Dendritic cell treated with granulocyte-macrophage colony-stimulating factor and Interleukin-4, amounts not matched to agents 40 ng/mL and 50 ng/mL, for 4 days (primary cell): ENCODE data around the gene PSD4.

ENCODE experiments used
- H3K27ac Mint-ChIP-seq: one replicate; pipeline ENCODE4 v1.8.0; 2022; ENCODE audit warnings: mild to moderate bottlenecking, mixed read lengths
- H3K27me3 Mint-ChIP-seq: one replicate; pipeline ENCODE4 v1.8.0; 2022; ENCODE audit warnings: mild to moderate bottlenecking, mixed read lengths
- H3K36me3 Mint-ChIP-seq: one replicate; pipeline ENCODE4 v1.8.0; 2022; ENCODE audit warnings: low read depth, mixed read lengths
- H3K4me1 Mint-ChIP-seq: one replicate; pipeline ENCODE4 v1.8.0; 2022; ENCODE audit warnings: low read depth, mixed read lengths
- H3K4me3 Mint-ChIP-seq: one replicate; pipeline ENCODE4 v1.8.0; 2022; ENCODE audit warnings: mild to moderate bottlenecking, moderate library complexity, mixed read lengths
- H3K9me3 Mint-ChIP-seq: one replicate; pipeline ENCODE4 v1.8.0; 2022; ENCODE audit warnings: mixed read lengths
- intact Hi-C: fragments of 100-400 bp; cut with micrococcal nuclease; formaldehyde crosslinking; loops from one replicate; pipeline ENCODE4 v1.15.0; 2022

The PSD4 gene

GRCh38 chr2:113157118-113157896, 16.5 kb upstream of the PSD4 start:
- peaks cover 9% of the 10 kb centered on the region for H3K4me1 Mint-ChIP-seq
- H3K36me3 Mint-ChIP-seq: no peaks in the 10 kb centered on the region
- H3K27me3 Mint-ChIP-seq: peaks cover 22% of the 10 kb centered on the region
- H3K9me3 Mint-ChIP-seq: no peaks in the 10 kb centered on the region
- intact Hi-C loops: no loop called here
- no peak overlapping the region for H3K27ac Mint-ChIP-seq
- peak overlapping the region; percentile 75 for H3K4me3 Mint-ChIP-seq

- Mint-ChIP-seq H3K27ac (no peak overlapping the region), H3K36me3 (no peaks in the 10 kb centered on the region), H3K9me3 (no peaks in the 10 kb centered on the region), H3K4me3 (peak overlapping the region; percentile 75), H3K4me1 (peaks cover 9% of the 10 kb centered on the region), H3K27me3 (peaks cover 22% of the 10 kb centered on the region)
- intact Hi-C loops: no loop called here
Measured at GRCh38 chr2:113157897-113158753, 15.6 kb upstream of the PSD4 start.

- H3K9me3 Mint-ChIP-seq: no peaks in the 10 kb centered on the region
- no peak overlapping the region for H3K27ac Mint-ChIP-seq
- intact Hi-C loops: no loop called here
- peaks cover 22% of the 10 kb centered on the region for H3K27me3 Mint-ChIP-seq
- no peak overlapping the region for H3K4me3 Mint-ChIP-seq
- no peaks in the 10 kb centered on the region for H3K36me3 Mint-ChIP-seq
- peaks cover 10% of the 10 kb centered on the region for H3K4me1 Mint-ChIP-seq
Measured at GRCh38 chr2:113158884-113159553, 14.8 kb upstream of the PSD4 start.

GRCh38 chr2:113160248-113160647, 13.5 kb upstream of the PSD4 start:
- H3K4me1 Mint-ChIP-seq: peaks cover 15% of the 10 kb centered on the region
- no peak overlapping the region for H3K27ac Mint-ChIP-seq
- no peaks in the 10 kb centered on the region for H3K36me3 Mint-ChIP-seq
- H3K4me3 Mint-ChIP-seq: no peak overlapping the region
- peaks cover 22% of the 10 kb centered on the region for H3K27me3 Mint-ChIP-seq
- no peaks in the 10 kb centered on the region for H3K9me3 Mint-ChIP-seq
- intact Hi-C loops: no loop called here

- intact Hi-C loops: no loop called here
- no peaks in the 10 kb centered on the region for H3K36me3 Mint-ChIP-seq
- H3K27ac Mint-ChIP-seq: no peak overlapping the region
- H3K9me3 Mint-ChIP-seq: no peaks in the 10 kb centered on the region
- H3K4me1 Mint-ChIP-seq: peaks cover 15% of the 10 kb centered on the region
- peaks cover 19% of the 10 kb centered on the region for H3K27me3 Mint-ChIP-seq
- no peak overlapping the region for H3K4me3 Mint-ChIP-seq
Measured at GRCh38 chr2:113160962-113161361, 12.8 kb upstream of the PSD4 start.

GRCh38 chr2:113162173-113162572, 11.6 kb upstream of the PSD4 start:
- intact Hi-C loops: no loop called here
- Mint-ChIP-seq H3K27me3 (peaks cover 12% of the 10 kb centered on the region), H3K9me3 (no peaks in the 10 kb centered on the region), H3K27ac (no peak overlapping the region), H3K36me3 (no peaks in the 10 kb centered on the region), H3K4me1 (peaks cover 21% of the 10 kb centered on the region), H3K4me3 (no peak overlapping the region)

- Mint-ChIP-seq H3K27ac (no peak overlapping the region), H3K36me3 (no peaks in the 10 kb centered on the region), H3K4me1 (peaks cover 21% of the 10 kb centered on the region), H3K27me3 (peaks cover 7% of the 10 kb centered on the region), H3K4me3 (no peak overlapping the region), H3K9me3 (no peaks in the 10 kb centered on the region)
- intact Hi-C loops: no loop called here
Measured at GRCh38 chr2:113162869-113163268, 10.9 kb upstream of the PSD4 start.

GRCh38 chr2:113164215-113164929, 9.4 kb upstream of the PSD4 start:
- Mint-ChIP-seq H3K4me1 (peaks cover 31% of the 10 kb centered on the region), H3K4me3 (no peak overlapping the region), H3K36me3 (no peaks in the 10 kb centered on the region), H3K9me3 (no peaks in the 10 kb centered on the region), H3K27ac (no peak overlapping the region), H3K27me3 (no peaks in the 10 kb centered on the region)
- intact Hi-C loops: no loop called here

GRCh38 chr2:113164930-113165585, 8.7 kb upstream of the PSD4 start:
- H3K27me3 Mint-ChIP-seq: no peaks in the 10 kb centered on the region
- H3K36me3 Mint-ChIP-seq: no peaks in the 10 kb centered on the region
- H3K4me1 Mint-ChIP-seq: peaks cover 37% of the 10 kb centered on the region
- H3K4me3 Mint-ChIP-seq: no peak overlapping the region
- intact Hi-C loops: no loop called here
- H3K9me3 Mint-ChIP-seq: no peaks in the 10 kb centered on the region
- no peak overlapping the region for H3K27ac Mint-ChIP-seq

GRCh38 chr2:113166187-113166645, 7.6 kb upstream of the PSD4 start:
- Mint-ChIP-seq H3K4me3 (no peak overlapping the region), H3K27ac (no peak overlapping the region), H3K4me1 (peaks cover 37% of the 10 kb centered on the region), H3K9me3 (no peaks in the 10 kb centered on the region), H3K36me3 (no peaks in the 10 kb centered on the region), H3K27me3 (no peaks in the 10 kb centered on the region)
- intact Hi-C loops: no loop called here

GRCh38 chr2:113167115-113167932, 6.4 kb upstream of the PSD4 start:
- H3K27ac Mint-ChIP-seq: peak overlapping the region; percentile 74
- intact Hi-C loops: no loop called here
- no peak overlapping the region for H3K4me3 Mint-ChIP-seq

GRCh38 chr2:113167962-113168340, 5.8 kb upstream of the PSD4 start:
- Mint-ChIP-seq H3K4me3 (no peak overlapping the region), H3K4me1 (peaks cover 43% of the 10 kb centered on the region), H3K9me3 (no peaks in the 10 kb centered on the region), H3K36me3 (no peaks in the 10 kb centered on the region), H3K27ac (peak overlapping the region; percentile 74), H3K27me3 (no peaks in the 10 kb centered on the region)
- intact Hi-C loops: no loop called here

More at GRCh38 chr2:113167115-113167932, 6.4 kb upstream of the PSD4 start:
- Mint-ChIP-seq H3K36me3 (no peaks in the 10 kb centered on the region), H3K9me3 (no peaks in the 10 kb centered on the region), H3K4me1 (peaks cover 37% of the 10 kb centered on the region), H3K27me3 (no peaks in the 10 kb centered on the region)
